Subcutaneous adipose tissue (tissue), 4 donors: Measurements from ENCODE around the gene GSS. TPM values are rescaled to one million over a fixed set of nuclear protein-coding genes. Genes with fewer than 3 reads are reported as not detected.

Experiments used
- CTCF ChIP-seq: fragments of 450-650 bp; IDR thresholded peaks from one replicate; pipeline ENCODE4 v1.5.1; 2016; ENCODE audit warnings: low read depth, mild to moderate bottlenecking, control low read depth, antibody characterized with exemption, moderate library complexity
- total RNA-seq, 4 donors: library from RNA; depleted of rRNA; stranded (reverse); fragments of >200 nt; gene quantifications; one replicate each; pipeline ENCODE4 v1.1.0, GENCODE V29; 2016

Gene GSS
- total RNA-seq, 4 donors from 2014 or later, result 25.4 to 42.4 (median 30.0) TPM

DNA sequence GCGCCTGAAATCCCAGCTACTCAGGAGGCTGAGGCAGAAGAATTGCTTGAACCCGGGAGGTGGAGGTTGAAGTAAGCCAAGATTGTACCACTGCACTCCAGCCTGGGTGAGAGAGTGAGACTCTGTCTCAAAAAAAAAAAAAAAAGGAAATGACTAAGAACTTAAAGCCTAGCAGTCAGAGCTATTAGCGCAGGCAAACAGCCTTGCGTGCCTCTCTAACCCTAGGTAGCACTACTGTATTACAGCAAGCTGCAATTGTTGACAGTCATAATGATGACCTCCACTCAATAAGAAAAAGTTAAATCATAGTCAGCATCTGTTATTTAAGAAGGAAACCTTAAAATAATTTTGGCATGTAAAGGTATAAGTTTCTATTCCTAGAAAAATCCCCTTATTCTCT lies 14.4 kb downstream of the GSS start:
- TF ChIP-seq CTCF, result no peak

- TF ChIP-seq CTCF, result no peak
Observed at GRCh38 chr20:34940081-34940481, 15.5 kb downstream of the GSS start.

DNA sequence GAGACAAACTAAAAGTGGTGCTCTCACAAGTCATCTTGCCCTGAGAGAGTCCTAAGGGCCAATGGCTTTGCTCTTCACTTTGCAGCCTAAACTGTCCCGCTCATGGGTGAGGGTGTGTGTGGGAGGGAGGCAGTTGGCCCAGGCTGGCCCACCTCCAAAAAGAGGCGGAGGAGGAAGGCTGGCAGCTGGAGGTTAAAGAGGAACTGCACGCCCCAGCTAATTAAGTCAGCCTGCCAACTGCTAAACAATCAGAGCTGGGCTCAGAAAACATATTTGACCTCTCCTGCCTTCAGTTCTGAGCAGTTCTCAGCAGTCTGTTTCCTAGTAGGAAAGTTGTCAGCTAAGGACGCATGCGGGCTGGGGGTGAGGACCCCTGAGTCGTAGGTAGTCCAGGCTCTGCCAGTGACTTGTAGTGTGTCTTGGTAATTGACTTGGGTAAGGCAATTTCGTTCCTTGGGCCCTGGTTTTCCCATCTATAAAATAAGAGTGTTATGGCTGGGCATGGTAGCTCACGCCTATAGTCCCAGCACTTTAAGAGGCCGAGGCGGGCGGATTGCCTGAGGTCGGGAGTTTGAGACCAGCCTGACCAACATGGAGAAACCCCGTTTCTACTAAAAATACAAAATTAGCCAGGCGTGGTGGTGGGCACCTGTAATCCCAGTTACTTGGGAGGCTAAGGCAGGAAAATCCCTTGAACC lies 17.0 kb downstream of the GSS start:
- no peak for TF ChIP-seq CTCF

GRCh38 chr20:34931771-34932170 lies 23.8 kb downstream of the GSS start:
- TF ChIP-seq CTCF, result no peak

- TF ChIP-seq CTCF, result no peak
Observed at GRCh38 chr20:34928411-34928810, 27.2 kb downstream of the GSS start.

DNA sequence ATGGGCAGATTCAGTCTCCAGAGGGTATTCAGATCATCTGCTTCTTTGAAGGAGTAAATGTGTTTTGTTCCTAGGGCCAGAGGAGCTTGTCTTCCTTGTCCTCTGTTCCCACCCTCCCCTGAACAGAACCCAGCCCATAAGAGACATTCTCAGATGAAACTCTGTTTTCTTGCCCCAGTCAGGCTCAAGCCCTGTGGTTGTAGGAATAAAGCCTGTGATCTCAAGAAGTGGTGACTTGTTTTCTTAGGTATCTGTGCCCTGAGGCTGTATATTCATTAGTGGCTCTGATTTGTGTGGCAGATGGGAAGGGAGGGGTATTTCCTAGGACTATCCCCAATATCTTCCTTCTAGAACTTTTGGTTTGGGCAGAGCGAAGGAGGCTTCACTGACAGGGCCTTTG lies 27.9 kb downstream of the GSS start:
- TF ChIP-seq CTCF, result no peak

- TF ChIP-seq CTCF, result no peak
Observed at GRCh38 chr20:34926581-34926980, 29.0 kb downstream of the GSS start.
